HTERT RPE-1 (cell line): ENCODE results near the gene SERF1B.
"Not testable (repeated sequence)": the region's sequence is repeated elsewhere in the genome, so short reads cannot be mapped to it uniquely, and the experiment has no call there.

Source experiments
- in situ Hi-C: fragments of 300-500 bp; cut with MboI; formaldehyde crosslinking; loops from 4 replicates; pipeline ENCODE4 v1.14.3; 2020; ENCODE audit warnings: low sequenced_read_pairs

SERF1B gene

DNA sequence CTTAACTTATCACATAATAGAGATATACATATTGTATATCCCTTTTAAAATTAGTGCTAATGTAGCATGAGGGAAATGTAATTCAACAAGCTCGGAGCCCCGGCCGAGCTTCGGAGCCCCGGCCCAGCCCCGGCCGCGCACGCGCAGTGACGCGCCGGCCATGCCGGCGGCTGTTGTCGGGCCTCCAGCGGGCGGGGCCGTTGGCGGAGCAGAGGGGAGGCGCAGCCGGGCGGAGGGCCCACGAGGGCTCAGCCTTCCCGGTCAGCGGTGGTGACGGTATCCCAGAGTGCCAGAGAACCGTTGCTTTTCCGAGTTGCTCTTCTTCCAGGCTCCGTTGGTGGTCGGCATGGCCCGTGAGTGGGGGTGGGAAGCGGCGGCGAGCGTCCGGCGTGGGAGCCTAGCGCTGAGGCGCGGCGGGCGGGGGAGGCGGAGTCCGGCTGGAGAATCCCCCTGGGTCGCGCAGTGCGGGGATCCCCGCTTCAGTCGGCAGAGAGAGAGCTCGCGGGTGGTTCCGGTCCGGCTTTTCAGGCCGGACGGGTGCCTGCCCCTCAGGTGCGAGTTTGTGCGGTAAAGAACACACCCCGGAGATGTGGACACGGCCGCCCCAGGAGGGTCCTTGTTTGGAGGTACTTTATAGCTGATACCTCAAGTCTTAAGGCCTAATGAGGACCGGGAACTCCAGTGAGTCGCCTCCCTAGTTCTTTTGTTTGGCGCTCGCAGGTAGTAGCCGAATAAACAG, at the start of gene SERF1B:
Gene SERF1B, plus strand, starts transcription at position 146 of the 739 bp plus-strand sequence. Its CDS starts 201 bp downstream, at position 347.
- in situ Hi-C loops, result not testable (repeated sequence)

DNA sequence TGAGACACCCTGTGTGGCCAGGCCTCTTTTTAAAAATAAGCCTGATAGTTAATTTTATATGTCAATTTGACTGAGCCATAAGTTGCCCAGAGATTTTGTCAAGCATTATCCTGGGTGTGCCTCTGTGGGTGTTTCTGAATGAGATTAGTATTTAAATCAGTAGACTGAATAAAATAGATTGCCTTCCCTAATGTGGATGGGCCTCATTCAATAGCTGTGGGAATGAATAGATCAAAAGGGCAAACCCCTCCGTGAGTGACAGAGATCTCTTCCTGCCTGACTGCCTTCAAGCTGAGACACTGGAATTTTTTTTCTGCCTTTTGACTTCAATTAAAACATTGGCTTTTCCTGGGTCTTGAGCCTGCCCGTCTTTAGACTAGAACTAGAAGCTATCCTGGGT, 33.3 kb upstream of the SERF1B start:
- in situ Hi-C loops, result not testable (repeated sequence)

DNA sequence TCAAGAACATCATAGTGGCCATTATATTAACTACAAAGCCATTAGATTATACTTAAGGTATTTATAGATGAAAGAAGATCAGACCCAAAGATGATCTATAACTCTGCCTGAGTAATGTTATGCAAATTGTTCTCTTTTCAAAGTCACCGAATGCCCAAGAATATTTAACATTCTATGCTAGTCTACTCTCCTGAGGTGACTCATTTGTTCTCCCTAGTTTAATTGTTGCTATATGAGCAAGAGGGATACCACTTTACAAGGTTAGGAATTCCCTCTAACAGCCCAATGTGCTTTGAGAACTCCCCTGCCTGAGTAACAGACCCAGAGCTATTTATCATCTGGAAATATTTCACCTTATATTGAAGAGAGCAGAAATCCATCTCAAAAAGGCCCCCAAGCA, 29.5 kb upstream of the SERF1B start:
- in situ Hi-C loops, result not testable (repeated sequence)

DNA sequence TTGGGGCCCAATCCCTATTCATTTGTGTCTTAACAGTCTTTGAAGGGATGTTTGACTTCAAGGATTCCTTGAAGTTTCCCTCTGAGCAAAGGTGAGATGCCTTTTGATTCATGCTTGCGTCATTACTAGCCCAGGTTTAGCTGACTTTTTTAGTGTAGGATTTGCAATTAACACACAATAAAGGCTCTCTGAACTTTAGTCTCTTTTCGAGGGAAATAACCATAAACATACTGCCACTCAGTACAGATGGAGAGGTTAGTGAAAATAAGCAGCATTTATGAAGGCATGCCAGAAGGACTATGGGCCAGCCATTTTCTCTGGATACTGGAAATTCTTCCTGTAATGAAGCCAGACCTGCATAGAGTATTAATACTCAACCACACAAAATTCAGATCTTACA, 4.4 kb upstream of the SERF1B start:
- in situ Hi-C loops, result not testable (repeated sequence)

DNA sequence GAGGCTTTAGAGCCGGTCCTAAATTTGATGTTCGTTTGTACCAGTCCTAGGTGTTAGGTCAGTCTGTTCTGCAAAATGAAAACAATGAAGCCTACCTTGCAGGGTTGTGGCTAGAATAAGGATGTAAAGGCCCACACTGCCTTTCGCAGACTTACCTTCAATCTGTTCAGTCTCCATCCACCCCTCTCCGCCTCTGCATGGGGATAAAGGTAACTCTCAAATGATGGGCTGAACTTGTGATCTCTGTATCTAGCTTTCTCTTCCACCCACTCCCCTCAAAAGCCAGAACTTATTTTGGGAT, 744 bp downstream of the SERF1B start:
- in situ Hi-C loops, result not testable (repeated sequence)

DNA sequence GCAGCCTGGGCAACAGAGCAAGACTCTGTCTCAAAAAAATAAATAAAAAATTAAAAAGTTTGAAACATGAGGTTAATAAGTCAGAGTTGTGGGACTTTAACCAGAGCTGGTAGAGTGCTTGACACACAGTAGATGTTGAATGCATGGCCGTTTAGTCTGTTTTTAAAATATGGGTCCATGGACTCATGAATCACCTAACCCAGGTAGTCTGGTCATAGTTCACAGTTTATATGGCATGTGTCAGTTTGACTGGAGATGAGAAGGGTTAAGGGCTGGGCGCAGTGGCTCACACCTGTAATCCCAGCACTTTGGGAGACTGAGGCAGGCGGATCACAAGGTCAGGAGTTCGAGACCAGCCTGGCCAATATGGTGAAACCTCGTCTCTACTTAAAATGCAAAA, 6.2 kb downstream of the SERF1B start:
- in situ Hi-C loops, result not testable (repeated sequence)

DNA sequence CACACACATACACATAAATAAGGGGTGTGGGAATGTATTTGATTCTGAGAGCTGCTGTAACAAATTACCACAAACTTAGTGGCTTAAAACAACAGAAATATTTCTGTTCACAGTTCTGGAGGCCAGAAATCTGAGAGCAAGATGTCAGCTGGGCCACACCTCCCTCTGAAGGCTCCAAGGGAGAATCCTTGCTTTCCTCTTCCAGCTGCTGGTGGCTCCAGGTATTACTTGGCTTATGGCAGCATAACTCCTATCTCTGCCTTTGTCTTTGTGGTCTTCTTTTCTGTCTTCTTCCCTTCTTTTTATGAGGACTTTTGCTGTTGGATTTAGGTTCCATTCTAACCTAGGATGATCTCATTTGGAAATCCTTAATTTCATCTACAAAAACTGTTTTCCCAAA, 16.4 kb downstream of the SERF1B start:
- in situ Hi-C loops, result not testable (repeated sequence)

DNA sequence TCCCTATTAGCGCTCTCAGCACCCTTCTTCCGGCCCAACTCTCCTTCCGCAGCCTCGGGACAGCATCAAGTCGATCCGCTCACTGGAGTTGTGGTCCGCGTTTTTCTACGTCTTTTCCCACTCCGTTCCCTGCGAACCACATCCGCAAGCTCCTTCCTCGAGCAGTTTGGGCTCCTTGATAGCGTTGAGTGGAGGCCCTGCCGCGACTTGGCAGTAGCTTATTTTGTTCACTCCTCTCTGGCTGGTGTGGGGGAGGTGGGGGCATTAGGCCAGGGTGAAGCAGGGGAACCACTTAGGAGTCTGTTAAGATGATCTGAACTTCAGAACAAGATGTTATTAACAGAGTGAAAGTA, 24.7 kb downstream of the SERF1B start:
- in situ Hi-C loops, result not testable (repeated sequence)

DNA sequence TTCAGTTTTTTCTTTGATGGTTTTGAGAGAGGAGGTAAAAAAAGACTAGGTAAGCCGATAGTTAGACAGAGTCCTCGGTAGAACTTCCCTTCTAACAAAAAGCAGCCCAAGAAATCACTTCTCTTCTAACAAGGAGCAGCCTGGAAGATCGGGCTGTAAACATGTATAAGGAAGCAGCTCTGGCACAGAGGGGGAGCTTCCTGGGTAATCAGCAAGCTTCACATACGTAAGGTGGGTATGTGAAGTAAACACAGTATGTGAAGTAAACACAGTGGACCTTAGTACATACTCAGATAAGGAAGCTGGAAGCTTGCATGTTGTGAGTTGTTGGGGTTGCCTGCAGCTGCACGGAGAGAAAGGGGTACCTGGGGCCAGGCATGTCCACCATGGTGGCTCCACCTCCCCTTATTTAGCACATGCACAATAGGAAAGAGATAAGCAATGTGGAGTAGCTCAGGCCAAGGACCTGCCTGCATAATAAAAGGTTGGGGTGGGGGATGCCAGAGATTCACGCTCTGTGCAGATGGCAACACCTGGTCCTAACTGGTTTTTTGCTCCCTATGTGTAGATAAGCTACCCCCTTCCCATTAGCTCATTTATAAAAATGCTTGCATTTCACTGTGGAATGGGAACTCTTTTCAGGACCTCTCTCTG, 31.4 kb downstream of the SERF1B start:
- in situ Hi-C loops, result not testable (repeated sequence)

DNA sequence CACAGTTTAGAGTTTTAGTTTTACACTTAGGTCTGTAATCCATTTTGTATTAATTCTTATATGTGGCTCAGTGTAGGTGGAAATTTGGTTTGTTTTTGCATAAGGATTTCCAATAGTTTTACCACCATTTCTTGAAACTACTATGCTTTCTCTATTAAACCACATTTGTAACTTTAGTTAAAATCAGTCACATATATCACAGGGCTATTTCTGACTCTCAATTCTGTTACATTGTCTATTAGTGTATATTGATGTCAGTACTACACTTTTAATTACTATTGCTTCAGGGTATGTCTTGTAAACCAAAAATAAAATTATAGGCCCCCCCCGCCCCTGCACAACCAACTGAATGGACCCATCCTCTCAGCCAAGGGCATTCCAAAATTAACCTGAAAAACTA, 32.1 kb downstream of the SERF1B start:
- in situ Hi-C loops, result not testable (repeated sequence)

DNA sequence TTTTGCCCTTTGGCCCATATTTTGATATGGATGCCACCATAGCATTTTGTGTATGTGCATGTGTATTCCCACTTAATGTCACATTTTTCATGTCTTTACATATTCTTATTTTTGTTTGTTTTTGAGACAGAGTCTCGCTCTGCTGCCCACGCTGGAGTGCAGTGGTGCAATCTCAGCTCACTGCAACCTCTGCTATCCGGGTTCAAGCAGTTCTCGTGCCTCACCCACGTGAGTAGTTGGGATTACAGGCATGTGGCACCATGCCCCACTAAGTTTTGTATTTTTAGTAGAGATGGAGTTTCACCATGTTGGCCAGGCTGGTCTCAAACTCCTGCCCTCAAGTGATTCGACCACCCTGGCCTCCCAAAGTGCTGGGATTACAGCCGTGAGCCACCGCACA, 52.6 kb downstream of the SERF1B start:
- in situ Hi-C loops, result not testable (repeated sequence)

DNA sequence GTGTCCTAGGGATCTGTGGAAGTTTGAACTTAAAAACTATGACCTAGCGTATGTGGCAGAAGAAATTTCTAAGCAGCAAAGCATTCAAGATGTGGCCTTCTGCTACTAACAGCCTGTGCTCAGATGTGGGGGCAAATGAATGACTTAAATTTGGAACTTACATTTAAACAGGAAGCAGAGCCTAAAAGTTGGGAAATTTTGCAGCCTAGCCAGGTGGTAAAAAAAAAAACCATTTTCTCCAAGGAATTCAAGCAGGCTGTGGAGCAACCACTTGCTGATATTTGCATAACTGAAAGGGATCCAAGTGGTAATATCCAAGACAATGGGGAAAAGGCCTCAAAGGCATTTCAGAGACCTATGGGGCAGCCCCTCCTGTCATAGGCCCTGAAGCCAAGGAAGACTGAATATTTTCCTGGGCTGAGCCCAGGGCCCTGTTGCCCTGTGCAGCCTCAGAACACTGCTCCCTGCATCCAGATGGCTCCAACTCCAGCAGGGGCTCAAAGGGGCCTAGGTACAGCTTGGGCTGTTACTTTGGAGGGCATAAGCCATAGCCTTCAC, 63.9 kb downstream of the SERF1B start:
- in situ Hi-C loops, result not testable (repeated sequence)

DNA sequence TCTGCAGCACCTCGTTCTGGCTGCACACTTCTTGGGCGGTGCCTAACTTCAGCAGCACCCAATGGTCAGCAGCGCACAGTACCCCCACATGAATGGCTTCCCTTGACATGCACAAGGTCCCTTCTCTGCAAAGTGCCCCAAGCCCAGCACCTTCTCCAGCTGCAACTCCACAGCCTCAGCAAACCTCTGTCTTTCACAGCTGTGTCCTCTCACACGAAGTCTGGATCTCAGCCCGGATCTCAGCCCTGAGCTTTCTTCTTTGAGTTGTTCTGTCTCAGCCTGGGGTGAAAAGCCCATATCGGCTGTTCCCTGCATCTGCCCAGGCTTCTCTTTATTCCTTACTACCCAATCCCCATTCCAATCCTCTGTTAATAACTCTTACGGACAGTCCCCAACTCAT, 66.7 kb downstream of the SERF1B start:
- in situ Hi-C loops, result not testable (repeated sequence)
